Measurements from ENCODE around the gene OR51G2. TPM values are rescaled to one million over a fixed set of nuclear protein-coding genes. Genes with fewer than 3 reads are reported as not detected.

The OR51G2 gene
- polyA plus RNA-seq, 1 donor (not counting 4 experiments of a cell fraction or from before 2014, with no cell fraction given): not detected

DNA sequence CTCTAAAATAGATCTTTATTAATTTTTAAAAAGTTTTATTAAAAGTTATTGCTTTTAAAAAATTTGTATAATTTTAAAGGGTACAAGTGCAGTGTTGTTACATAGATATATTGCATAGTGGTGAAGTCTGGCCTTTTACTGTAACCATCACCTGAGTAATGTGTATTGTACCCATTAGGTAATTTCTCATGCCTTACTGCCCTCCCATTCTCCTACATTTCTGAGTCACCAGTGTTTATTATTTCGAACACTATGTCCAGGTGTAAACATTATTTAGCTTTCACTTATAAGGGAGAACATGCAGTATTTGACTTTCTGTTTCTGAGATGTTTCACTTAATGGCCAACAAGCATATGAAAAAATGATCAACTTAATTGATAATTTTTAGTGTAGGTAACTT, 2.6 kb upstream of the OR51G2 start:
- H3K4me3 ChIP-seq (ENCODE audit: control insufficient read depth in 2 of 3, extremely low read depth in 1 of 3, insufficient read depth in 2 of 3, low read depth in 1 of 3, low read length in 3 of 3): no peak overlapping the region
- H3K9ac ChIP-seq (ENCODE audit: control insufficient read depth, extremely low read depth, insufficient read depth, low read length): no peak overlapping the region
- no peaks in the 10 kb centered on the region for H3K27me3 ChIP-seq (ENCODE audit: control insufficient read depth, extremely low read depth, insufficient read depth, low read length)
- no peaks in the 10 kb centered on the region for H4K20me1 ChIP-seq (ENCODE audit: control insufficient read depth, extremely low read depth, insufficient read depth, low read length)
- no peak for TF ChIP-seq EZH2 (IDR thresholded peaks at IDR 0.05; ENCODE audit: low read length)
- no peak for TF ChIP-seq CTCF (optimal IDR thresholded peaks at IDR 0.05 in 1 of 3, IDR thresholded peaks at IDR 0.05 in 1 of 3, conservative IDR thresholded peaks at IDR 0.05 in 1 of 3; ENCODE audit: extremely low read depth in 1 of 3, insufficient read depth in 2 of 3, low read length in 3 of 3)
- no peaks in the 10 kb centered on the region for H3K4me1 ChIP-seq (ENCODE audit: control insufficient read depth, extremely low read depth, insufficient read depth, low read length)
- H2AFZ ChIP-seq (ENCODE audit: control insufficient read depth, low read length): no peak overlapping the region
- FAIRE-seq: no peak
- H3K4me2 ChIP-seq (ENCODE audit: control insufficient read depth, extremely low read depth, insufficient read depth, low read depth, low read length): no peak overlapping the region
- dilution Hi-C loops (cut with MboI; ENCODE audit: extremely low pct_ligation_motif_present, low sequenced_read_pairs): no loop called here
- no peak overlapping the region for H3K27ac ChIP-seq (ENCODE audit: control insufficient read depth, insufficient read depth, low read length)
- no peaks in the 10 kb centered on the region for H3K36me3 ChIP-seq (ENCODE audit: control insufficient read depth in 2 of 2, extremely low read depth in 1 of 2, insufficient read depth in 2 of 2, low read length in 2 of 2)
- H3K79me2 ChIP-seq (ENCODE audit: control insufficient read depth, insufficient read depth, low read length): no peaks in the 10 kb centered on the region
- no peak for DNase-seq (ENCODE audit: low read depth, low spot score)
- H3K9me3 ChIP-seq (ENCODE audit: control insufficient read depth, low read depth, low read length): no peaks in the 10 kb centered on the region
- no peaks in the 10 kb centered on the region for H3K9me1 ChIP-seq (ENCODE audit: control insufficient read depth, extremely low read depth, insufficient read depth, low read length)

GRCh38 chr11:4916581-4916980, 2.6 kb downstream of the OR51G2 start:
- no peaks in the 10 kb centered on the region for H3K27me3 ChIP-seq (ENCODE audit: control insufficient read depth, extremely low read depth, insufficient read depth, low read length)
- no peak for TF ChIP-seq EZH2 (IDR thresholded peaks at IDR 0.05; ENCODE audit: low read length)
- no peak for TF ChIP-seq CTCF (optimal IDR thresholded peaks at IDR 0.05 in 1 of 3, IDR thresholded peaks at IDR 0.05 in 1 of 3, conservative IDR thresholded peaks at IDR 0.05 in 1 of 3; ENCODE audit: extremely low read depth in 1 of 3, insufficient read depth in 2 of 3, low read length in 3 of 3)
- H3K9me1 ChIP-seq (ENCODE audit: control insufficient read depth, extremely low read depth, insufficient read depth, low read length): no peaks in the 10 kb centered on the region
- no peak overlapping the region for H2AFZ ChIP-seq (ENCODE audit: control insufficient read depth, low read length)
- H3K79me2 ChIP-seq (ENCODE audit: control insufficient read depth, insufficient read depth, low read length): no peaks in the 10 kb centered on the region
- no peak overlapping the region for H3K27ac ChIP-seq (ENCODE audit: control insufficient read depth, insufficient read depth, low read length)
- dilution Hi-C loops (cut with MboI; ENCODE audit: extremely low pct_ligation_motif_present, low sequenced_read_pairs): no loop called here
- no peak overlapping the region for H3K4me3 ChIP-seq (ENCODE audit: control insufficient read depth in 2 of 3, extremely low read depth in 1 of 3, insufficient read depth in 2 of 3, low read depth in 1 of 3, low read length in 3 of 3)
- no peaks in the 10 kb centered on the region for H3K9me3 ChIP-seq (ENCODE audit: control insufficient read depth, low read depth, low read length)
- H3K4me2 ChIP-seq (ENCODE audit: control insufficient read depth, extremely low read depth, insufficient read depth, low read depth, low read length): no peak overlapping the region
- no peaks in the 10 kb centered on the region for H4K20me1 ChIP-seq (ENCODE audit: control insufficient read depth, extremely low read depth, insufficient read depth, low read length)
- FAIRE-seq (no peak), DNase-seq (ENCODE audit: low read depth, low spot score) (no peak)
- H3K36me3 ChIP-seq (ENCODE audit: control insufficient read depth in 2 of 2, extremely low read depth in 1 of 2, insufficient read depth in 2 of 2, low read length in 2 of 2): no peaks in the 10 kb centered on the region
- H3K4me1 ChIP-seq (ENCODE audit: control insufficient read depth, extremely low read depth, insufficient read depth, low read length): no peaks in the 10 kb centered on the region
- no peak overlapping the region for H3K9ac ChIP-seq (ENCODE audit: control insufficient read depth, extremely low read depth, insufficient read depth, low read length)
